Left renal cortex interstitium (tissue), 4 donors: ENCODE results near the gene GRIA2. TPM values are rescaled to one million over a fixed set of nuclear protein-coding genes. Genes with fewer than 3 reads are reported as not detected.
"Not testable (repeated sequence)": the region's sequence is repeated elsewhere in the genome, so short reads cannot be mapped to it uniquely, and the experiment has no call there.

Experiments used
- DNase-seq, 4 donors: peaks; one replicate each; pipeline ENCODE4 v3.0.0-alpha.2; 2013; ENCODE audit warnings: low read depth in 4 of 4, low spot score in 2 of 4, missing footprints in 1 of 4
- polyA plus RNA-seq, 4 donors: library from polyadenylated mRNA; unstranded; fragments of 120-200 nt; gene quantifications; one replicate each; pipeline ENCODE4 v1.2.1, GENCODE V29; 2013; ENCODE audit not compliant: insufficient read length in 4 of 4

Gene GRIA2
- polyA plus RNA-seq, 4 donors = 0.87 to 2.1 (median 1.3) TPM

- no peak for DNase-seq
These were observed 26.4 kb downstream of the GRIA2 start for GRCh38 chr4:157246964-157247363.

GRCh38 chr4:157258165-157258564, 37.6 kb downstream of the GRIA2 start:
- DNase-seq = not testable (repeated sequence)

- DNase-seq = peak; percentile 18 to 48 (median 31)
These were observed 44.8 kb downstream of the GRIA2 start for GRCh38 chr4:157265281-157265680.

- DNase-seq = no peak
These were observed 49.6 kb downstream of the GRIA2 start for GRCh38 chr4:157270108-157270507.

GRCh38 chr4:157270552-157270951, 50.0 kb downstream of the GRIA2 start:
- no peak for DNase-seq

GRCh38 chr4:157271166-157271869, 50.8 kb downstream of the GRIA2 start:
- DNase-seq = no peak

GRCh38 chr4:157280673-157281072, 60.1 kb downstream of the GRIA2 start:
- no peak for DNase-seq

- DNase-seq = no peak
These were observed 61.5 kb downstream of the GRIA2 start for GRCh38 chr4:157282019-157282418.

- DNase-seq = no peak
These were observed 66.9 kb downstream of the GRIA2 start for GRCh38 chr4:157287445-157287844.

GRCh38 chr4:157290622-157291021, 70.1 kb downstream of the GRIA2 start:
- no peak for DNase-seq

- no peak for DNase-seq
These were observed 70.5 kb downstream of the GRIA2 start for GRCh38 chr4:157291071-157291470.

GRCh38 chr4:157293673-157294072, 73.1 kb downstream of the GRIA2 start:
- DNase-seq = no peak

- DNase-seq = no peak
These were observed 74.0 kb downstream of the GRIA2 start for GRCh38 chr4:157294575-157294974.

- no peak for DNase-seq
These were observed 80.2 kb downstream of the GRIA2 start for GRCh38 chr4:157300701-157301100.

- DNase-seq = no peak
These were observed 83.0 kb downstream of the GRIA2 start for GRCh38 chr4:157303471-157303960.

GRCh38 chr4:157304769-157305168, 84.2 kb downstream of the GRIA2 start:
- DNase-seq = no peak

GRCh38 chr4:157312702-157313101, 92.2 kb downstream of the GRIA2 start:
- DNase-seq = no peak

- no peak for DNase-seq
These were observed 94.4 kb downstream of the GRIA2 start for GRCh38 chr4:157314906-157315305.

- DNase-seq = no peak
These were observed 95.4 kb downstream of the GRIA2 start for GRCh38 chr4:157315968-157316367.

GRCh38 chr4:157320092-157320491, 99.6 kb downstream of the GRIA2 start:
- DNase-seq = no peak

GRCh38 chr4:157327666-157328065, 107.1 kb downstream of the GRIA2 start:
- no peak for DNase-seq

GRCh38 chr4:157357887-157358286, 137.4 kb downstream of the GRIA2 start:
- no peak for DNase-seq

- no peak for DNase-seq
These were observed 137.9 kb downstream of the GRIA2 start for GRCh38 chr4:157358439-157358838.
